ENCODE data around the gene LAMC3.
A peak's percentile ranks its signal among the peaks of the same experiment; 100 is the strongest.

LAMC3 gene

DNA sequence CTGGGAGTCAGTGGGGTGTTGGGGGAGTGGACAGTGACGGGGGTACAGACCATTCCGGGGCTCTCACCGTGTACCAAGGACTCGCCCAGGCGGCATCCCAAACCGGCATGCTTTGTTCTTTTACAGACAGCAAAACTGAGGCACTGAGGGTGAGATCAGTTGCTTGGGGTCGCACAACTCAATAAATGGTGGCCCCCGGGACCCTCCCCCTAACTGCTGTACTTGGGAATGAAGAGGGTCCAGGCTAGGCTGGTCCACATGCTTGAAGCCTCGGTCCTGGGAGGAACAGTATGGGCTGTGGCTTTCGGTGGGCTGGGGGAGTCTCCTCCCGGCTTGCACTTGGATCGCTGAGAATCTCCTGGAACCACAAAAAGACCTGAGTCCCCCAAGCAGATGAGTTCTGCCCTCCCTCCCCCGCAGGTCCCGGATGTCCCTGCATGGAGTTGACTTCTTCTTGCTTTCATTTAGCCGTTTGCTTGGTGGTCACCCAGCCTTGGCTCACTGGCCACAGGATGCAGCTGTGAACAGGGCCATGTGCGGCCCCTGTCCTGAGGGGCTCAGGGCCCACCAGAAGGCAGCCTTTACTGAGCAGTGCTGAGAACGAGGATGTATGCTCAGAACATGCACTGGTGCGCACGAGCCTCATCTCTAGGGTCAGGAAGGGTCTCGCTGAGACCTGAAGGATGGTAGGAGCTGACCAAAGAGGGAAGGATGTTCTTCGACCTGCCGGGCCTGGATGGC is 4.2 kb downstream of the LAMC3 start:
- DNase-seq = no peak

DNA sequence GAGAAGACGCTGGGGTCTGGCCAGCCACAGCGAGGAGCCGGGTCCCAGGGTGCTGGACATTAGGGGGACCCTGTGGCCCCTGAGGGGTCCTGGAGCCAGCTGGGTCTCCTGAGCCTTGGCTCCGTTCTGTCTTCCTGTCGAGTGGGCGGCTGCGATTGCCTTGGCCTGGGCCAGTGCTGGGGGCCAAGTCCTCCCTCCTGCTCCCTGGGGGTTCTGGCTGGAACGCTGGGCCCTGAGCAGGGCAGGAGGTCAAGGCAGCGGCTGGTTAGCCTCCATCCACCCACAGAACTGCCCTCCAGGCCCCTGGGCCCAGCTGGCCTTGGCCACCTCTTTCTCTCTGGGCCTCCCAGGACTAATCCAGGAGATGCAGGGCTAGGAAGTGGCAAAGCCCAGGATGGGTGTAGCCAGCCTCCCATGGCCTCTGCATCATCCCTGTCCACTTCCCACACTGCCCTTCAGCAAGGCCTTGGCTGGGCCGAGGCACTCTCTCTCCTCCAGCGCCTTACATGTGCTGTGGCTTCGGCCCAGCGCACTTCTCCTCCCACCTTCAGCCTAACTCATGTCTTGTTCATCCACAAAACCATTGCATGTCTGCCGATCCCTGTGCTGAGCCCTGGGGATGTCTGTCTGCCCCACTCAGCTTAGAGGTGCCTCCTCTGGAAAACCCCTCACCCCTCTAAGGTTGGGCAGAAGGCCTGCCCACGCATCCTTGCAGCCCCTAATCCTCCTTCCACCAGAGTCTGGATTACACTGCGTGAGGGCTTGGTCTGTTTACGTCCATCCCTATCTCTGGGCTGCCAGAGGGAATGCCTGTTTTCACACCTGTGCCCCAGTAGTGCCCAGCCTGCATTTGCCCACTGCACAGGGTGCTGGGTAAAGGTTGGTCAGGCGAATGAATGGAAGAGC is 5.0 kb downstream of the LAMC3 start:
- no peak for DNase-seq

- no peak for DNase-seq
Measured at GRCh38 chr9:131015112-131015511, 6.1 kb downstream of the LAMC3 start.

DNA sequence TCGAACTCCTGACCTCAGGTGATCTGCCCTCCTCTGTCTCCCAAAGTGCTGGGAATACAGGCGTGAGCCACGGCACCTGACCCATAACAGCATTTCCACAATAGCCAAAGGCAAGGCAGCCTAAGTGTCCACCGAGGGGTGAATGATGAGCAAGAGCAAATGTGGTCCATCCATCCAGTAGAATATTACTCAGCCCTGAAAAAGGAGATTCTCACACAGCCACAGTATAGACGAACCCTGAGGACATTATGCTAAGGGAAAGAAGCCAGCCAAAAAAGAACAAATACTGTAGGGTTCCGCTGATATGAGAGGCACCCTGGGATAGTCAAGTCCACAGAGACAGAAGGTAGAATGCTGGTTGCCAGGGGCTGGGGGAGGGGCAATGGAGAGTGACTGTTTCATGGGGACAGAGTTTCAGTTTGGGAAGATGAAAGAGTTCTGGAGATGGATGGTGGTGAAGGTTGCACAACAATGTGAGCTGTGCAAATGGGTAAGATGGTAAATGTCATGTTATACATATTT is 7.0 kb downstream of the LAMC3 start:
- no peak for DNase-seq

DNA sequence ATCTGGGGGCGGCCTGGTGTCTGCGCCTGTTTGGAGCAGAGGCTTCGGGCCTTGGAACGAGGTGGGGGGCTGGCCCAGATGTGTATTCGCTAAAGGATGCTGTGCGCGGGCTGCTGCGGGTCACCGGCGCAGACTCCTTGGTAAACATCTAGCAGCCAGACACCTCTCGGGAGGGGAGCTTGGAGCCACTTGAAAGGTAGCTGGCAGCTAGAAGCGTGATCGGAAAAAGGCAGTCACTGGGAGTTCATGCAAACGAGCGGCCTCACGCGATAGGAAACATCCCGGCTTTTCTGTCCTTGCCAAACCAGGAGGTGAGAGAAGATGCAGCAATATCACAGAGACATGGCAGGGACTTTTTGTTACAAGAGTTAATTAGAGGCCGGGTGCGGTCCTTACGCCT is 8.1 kb downstream of the LAMC3 start:
- no peak for DNase-seq

- DNase-seq = peak in 1 of 2 experiments; percentile 23
Measured at GRCh38 chr9:131018621-131019020, 9.6 kb downstream of the LAMC3 start.

DNA sequence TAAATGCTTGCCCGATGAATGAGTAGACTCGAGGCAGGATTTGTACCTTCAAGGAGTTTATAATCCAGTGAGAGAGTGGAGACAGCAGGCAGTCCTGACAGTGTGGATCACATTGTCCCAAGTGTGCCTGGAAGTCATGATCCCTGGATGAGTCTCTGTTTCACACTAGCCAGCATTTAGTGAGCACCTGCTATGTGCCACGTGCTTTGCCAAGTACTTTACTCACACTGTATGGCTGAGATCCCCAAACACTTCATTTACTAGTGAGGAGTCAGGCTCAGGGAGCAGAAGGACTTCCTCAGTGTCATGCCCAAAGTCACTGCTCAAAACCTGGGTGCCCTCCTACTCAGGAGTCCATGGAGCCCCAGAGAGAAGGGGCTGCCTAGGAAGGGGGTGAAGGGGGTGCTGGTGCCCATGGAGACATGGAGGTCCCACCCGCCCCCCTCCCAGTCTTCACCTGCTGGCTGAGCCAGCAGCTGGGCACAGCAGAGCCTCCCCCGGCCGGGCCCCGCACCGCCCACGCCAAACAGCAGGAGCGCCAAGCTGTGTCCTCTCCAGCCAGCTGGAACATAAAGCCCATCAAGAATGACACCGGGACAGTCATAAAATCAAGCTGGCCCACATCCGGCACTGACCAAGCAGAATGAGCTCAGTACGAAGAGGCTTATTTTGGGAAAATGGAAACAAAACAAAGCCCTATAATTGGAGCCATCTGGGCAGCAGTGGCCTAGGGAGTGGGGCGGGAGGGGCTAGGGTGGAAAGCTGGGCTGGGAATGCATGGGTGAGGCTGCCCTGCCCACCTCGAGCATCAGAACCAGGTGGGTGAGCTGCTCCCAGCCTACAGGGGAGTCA is 10.6 kb downstream of the LAMC3 start:
- no peak for DNase-seq

- no peak for DNase-seq
Measured at GRCh38 chr9:131020388-131020787, 11.4 kb downstream of the LAMC3 start.

- no peak for DNase-seq
Measured at GRCh38 chr9:131020862-131021261, 11.9 kb downstream of the LAMC3 start.

- no peak for DNase-seq
Measured at GRCh38 chr9:131021785-131022184, 12.8 kb downstream of the LAMC3 start.

GRCh38 chr9:131024978-131025868 is 16.2 kb downstream of the LAMC3 start:
- no peak for DNase-seq

DNA sequence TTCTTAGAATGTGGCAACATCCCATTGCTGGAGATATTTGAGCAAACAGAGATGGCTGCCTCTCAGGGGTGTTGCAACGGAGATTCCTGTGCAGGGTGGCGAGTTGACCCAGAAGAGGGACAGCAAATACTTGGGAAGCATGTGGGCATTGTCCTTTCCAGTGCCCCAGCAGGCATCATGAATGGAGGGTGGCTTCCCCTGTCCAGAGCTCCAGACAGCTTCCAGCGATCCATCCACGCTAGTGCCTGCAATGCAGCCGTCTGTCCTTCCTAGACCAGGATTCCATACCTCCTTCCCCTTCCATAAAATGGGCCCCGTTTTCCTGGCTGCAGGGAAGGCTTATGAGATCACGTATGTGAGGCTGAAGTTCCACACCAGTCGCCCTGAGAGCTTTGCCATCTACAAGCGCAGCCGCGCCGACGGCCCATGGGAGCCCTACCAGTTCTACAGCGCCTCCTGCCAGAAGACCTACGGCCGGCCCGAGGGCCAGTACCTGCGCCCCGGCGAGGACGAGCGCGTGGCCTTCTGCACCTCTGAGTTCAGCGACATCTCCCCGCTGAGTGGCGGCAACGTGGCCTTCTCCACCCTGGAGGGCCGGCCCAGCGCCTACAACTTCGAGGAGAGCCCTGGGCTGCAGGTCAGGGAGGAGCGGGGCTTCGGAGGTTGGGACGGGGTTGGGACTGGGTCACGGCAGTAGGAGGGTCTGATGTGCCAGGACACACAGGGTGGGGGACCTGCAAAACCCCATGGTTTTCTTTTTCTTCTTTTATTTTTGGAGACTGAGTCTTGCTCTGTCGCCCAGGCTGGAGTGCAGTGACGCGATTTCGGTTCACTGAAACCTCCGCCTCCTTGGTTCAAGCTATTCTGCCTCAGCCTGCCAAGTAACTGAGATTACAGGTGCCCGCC is 17.2 kb downstream of the LAMC3 start:
- no peak for DNase-seq

DNA sequence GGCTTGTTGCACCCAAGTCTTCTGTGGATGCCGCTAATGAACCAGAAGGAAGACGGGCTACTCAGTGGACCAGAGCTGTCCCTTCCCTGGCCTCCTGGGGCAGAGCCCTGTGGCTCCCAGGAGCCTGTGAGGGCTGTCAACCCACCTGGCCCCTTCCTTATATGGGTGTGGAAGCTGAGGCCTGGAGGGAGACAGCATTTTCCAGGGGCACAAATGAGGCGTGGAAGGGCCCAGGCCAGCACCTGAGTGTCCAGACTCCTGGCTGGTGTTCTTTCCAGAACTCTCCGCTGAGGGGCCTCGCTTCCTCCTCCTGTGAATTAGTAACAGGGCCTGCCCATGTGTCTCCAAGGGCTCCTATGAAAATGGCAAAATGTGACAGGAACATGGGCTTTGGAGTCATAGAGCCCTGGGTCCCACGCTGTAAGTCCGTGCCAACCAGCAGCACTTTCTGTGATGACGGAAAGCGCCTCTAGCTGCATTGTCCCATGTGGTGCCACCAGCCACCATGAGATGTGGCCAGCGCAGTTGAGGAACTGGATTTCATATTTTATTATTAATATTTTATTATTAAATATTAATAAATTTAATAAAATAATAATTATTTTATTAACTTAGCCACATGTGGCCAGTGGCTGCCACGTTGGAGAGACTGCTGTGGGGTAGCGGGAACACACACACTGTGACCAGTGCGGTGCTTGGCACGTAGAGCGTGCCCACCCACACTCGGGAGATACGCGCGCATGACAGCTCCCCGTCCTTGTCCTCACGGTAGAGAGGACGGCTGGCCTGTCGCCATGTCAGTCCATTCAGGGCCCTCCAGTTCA is 18.3 kb downstream of the LAMC3 start:
- DNase-seq = no peak

DNA sequence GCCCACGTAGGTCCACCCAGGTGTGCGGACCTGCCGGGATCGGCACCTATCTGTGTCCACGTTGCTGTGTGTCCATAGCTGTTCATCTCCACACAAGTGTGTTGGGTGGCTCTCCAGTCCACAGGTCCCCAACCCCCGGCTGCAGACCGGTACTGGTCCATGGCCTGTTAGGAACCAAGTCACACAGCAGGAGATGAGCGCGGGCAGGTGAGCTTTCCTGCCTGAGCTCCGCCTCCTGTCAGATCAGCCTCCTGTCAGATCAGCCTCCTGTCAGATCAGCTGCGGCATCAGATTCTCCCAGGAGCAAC is 18.9 kb downstream of the LAMC3 start:
- no peak for DNase-seq

- no peak for DNase-seq
Measured at GRCh38 chr9:131028221-131028884, 19.4 kb downstream of the LAMC3 start.

- no peak for DNase-seq
Measured at GRCh38 chr9:131028931-131029573, 20.1 kb downstream of the LAMC3 start.

- DNase-seq = no peak
Measured at GRCh38 chr9:131029574-131029952, 20.6 kb downstream of the LAMC3 start.

GRCh38 chr9:131030239-131031004 is 21.4 kb downstream of the LAMC3 start:
- DNase-seq = no peak
